Peyer's patch (tissue), 4 donors: ENCODE results near the gene LRRC10.

ENCODE experiments used
- CTCF ChIP-seq, 6 experiments: fragments of 450-650 bp in 4 of 6; fragments of 200-600 bp in 2 of 6; sonication (generic) in 1 of 6; IDR thresholded peaks; one replicate each; pipeline ENCODE4 v1.5.1; 2017 to 2019; ENCODE audit warnings: antibody characterized with exemption in 6 of 6, mild to moderate bottlenecking in 3 of 6, moderate library complexity in 1 of 6
- POLR2A ChIP-seq, 2 donors: fragments of 450-650 bp; IDR thresholded peaks; one replicate each; pipeline ENCODE4 v1.5.1; 2017; ENCODE audit warnings: antibody characterized with exemption in 2 of 2, mild to moderate bottlenecking in 2 of 2, moderate library complexity in 2 of 2

GRCh38 chr12:69580074-69580473 is 30.6 kb downstream of the LRRC10 start:
- TF ChIP-seq CTCF (IDR thresholded peaks at IDR 0.05) (no peak), POLR2A (IDR thresholded peaks at IDR 0.05) (no peak)
